Measurements from ENCODE around the gene NACC2.

Gene NACC2

GRCh38 chr9:135980926-135981630 lies 114.0 kb downstream of the NACC2 start:
- POLR2A ChIA-PET = interaction anchor here (2.1 kb wide), 1 partner anchor 9 kb away, joined by 5 read pairs; no protein-coding TSS in a partner anchor
- H3K27me3 ChIP-seq (replicated peaks in 2 of 5; ENCODE audit: control insufficient read depth in 4 of 5, insufficient read depth in 5 of 5, low read length in 4 of 5) = no peaks in the 10 kb centered on the region
- no peaks in the 10 kb centered on the region for H3K36me3 ChIP-seq (ENCODE audit: control insufficient read depth in 4 of 4, insufficient read depth in 4 of 4, low read length in 3 of 4)
- no peak for DNase-seq
- WGBS (ENCODE audit: insufficient coverage) = 94% methylated on average over 23 of the region's 29 CpGs
- H3K4me3 ChIP-seq (ENCODE audit: control insufficient read depth in 1 of 7, extremely low read depth in 1 of 7, insufficient read depth in 4 of 7, low read depth in 2 of 7, low read length in 6 of 7) = no peak overlapping the region
- H3K4me1 ChIP-seq (ENCODE audit: control extremely low read depth in 1 of 4, control insufficient read depth in 4 of 4, insufficient read depth in 4 of 4, low read length in 3 of 4) = peaks cover 0 to 51% (median 33%) of the 10 kb centered on the region in 4 experiments
- H3K27ac ChIP-seq (ENCODE audit: insufficient read depth in 1 of 2, low read depth in 1 of 2, low read length in 2 of 2, poor library complexity in 1 of 2, severe bottlenecking in 2 of 2) = no peak overlapping the region
- CTCF ChIA-PET = interaction anchor here (0.9 kb wide), 1 partner anchor 9 kb away, joined by 3 read pairs; no protein-coding TSS in a partner anchor
- H3K9me3 ChIP-seq (ENCODE audit: control extremely low read depth in 1 of 5, control insufficient read depth in 4 of 5, insufficient read depth in 2 of 5, low read depth in 1 of 5, low read length in 4 of 5) = no peaks in the 10 kb centered on the region

- H3K4me1 ChIP-seq (ENCODE audit: control extremely low read depth in 1 of 4, control insufficient read depth in 4 of 4, insufficient read depth in 4 of 4, low read length in 3 of 4) = peaks cover 0 to 47% (median 33%) of the 10 kb centered on the region in 4 experiments
- H3K27me3 ChIP-seq (replicated peaks in 2 of 5; ENCODE audit: control insufficient read depth in 4 of 5, insufficient read depth in 5 of 5, low read length in 4 of 5) = no peaks in the 10 kb centered on the region
- no peaks in the 10 kb centered on the region for H3K36me3 ChIP-seq (ENCODE audit: control insufficient read depth in 4 of 4, insufficient read depth in 4 of 4, low read length in 3 of 4)
- no peaks in the 10 kb centered on the region for H3K9me3 ChIP-seq (ENCODE audit: control extremely low read depth in 1 of 5, control insufficient read depth in 4 of 5, insufficient read depth in 2 of 5, low read depth in 1 of 5, low read length in 4 of 5)
- POLR2A ChIA-PET = interaction anchor here (2.1 kb wide), 1 partner anchor 10 kb away, joined by 5 read pairs; no protein-coding TSS in a partner anchor
- CTCF ChIA-PET = interaction anchor here (1.3 kb wide), 2 partner anchors 9 to 12 kb away, joined by 3 to 7 read pairs; no protein-coding TSS in a partner anchor
- WGBS (ENCODE audit: insufficient coverage) = 62% methylated on average over 17 of the region's 19 CpGs
- H3K27ac ChIP-seq (ENCODE audit: insufficient read depth in 1 of 2, low read depth in 1 of 2, low read length in 2 of 2, poor library complexity in 1 of 2, severe bottlenecking in 2 of 2) = no peak overlapping the region
- no peak for DNase-seq
- peak overlapping the region in 1 of 7 experiments; percentile 16 for H3K4me3 ChIP-seq (ENCODE audit: control insufficient read depth in 1 of 7, extremely low read depth in 1 of 7, insufficient read depth in 4 of 7, low read depth in 2 of 7, low read length in 6 of 7)
Observed at GRCh38 chr9:135979547-135980166, 115.4 kb downstream of the NACC2 start.

- POLR2A ChIA-PET = interaction anchor here (0.6 to 2.1 kb wide), 2 partner anchors 11 to 111 kb away, joined by 5 read pairs; no protein-coding TSS in a partner anchor
Observed at GRCh38 chr9:135978642-135979546, 116.2 kb downstream of the NACC2 start.

GRCh38 chr9:135976944-135977343 lies 118.1 kb downstream of the NACC2 start:
- ChIA-PET POLR2A (no interaction called here), CTCF (interaction anchor here (2.0 kb wide), 1 partner anchor 146 kb away, joined by 4 read pairs; no protein-coding TSS in a partner anchor)
- Histone ChIP-seq H3K4me3 (ENCODE audit: control insufficient read depth in 1 of 7, extremely low read depth in 1 of 7, insufficient read depth in 4 of 7, low read depth in 2 of 7, low read length in 6 of 7) (no peak overlapping the region), H3K36me3 (ENCODE audit: control insufficient read depth in 4 of 4, insufficient read depth in 4 of 4, low read length in 3 of 4) (no peaks in the 10 kb centered on the region), H3K4me1 (ENCODE audit: control extremely low read depth in 1 of 4, control insufficient read depth in 4 of 4, insufficient read depth in 4 of 4, low read length in 3 of 4) (peaks cover 0 to 56% (median 47%) of the 10 kb centered on the region in 4 experiments), H3K9me3 (ENCODE audit: control extremely low read depth in 1 of 5, control insufficient read depth in 4 of 5, insufficient read depth in 2 of 5, low read depth in 1 of 5, low read length in 4 of 5) (no peaks in the 10 kb centered on the region), H3K27ac (ENCODE audit: insufficient read depth in 1 of 2, low read depth in 1 of 2, low read length in 2 of 2, poor library complexity in 1 of 2, severe bottlenecking in 2 of 2) (no peak overlapping the region), H3K27me3 (replicated peaks in 2 of 5; ENCODE audit: control insufficient read depth in 4 of 5, insufficient read depth in 5 of 5, low read length in 4 of 5) (no peaks in the 10 kb centered on the region)
- no peak for DNase-seq
- WGBS (ENCODE audit: insufficient coverage) = 98% methylated on average over 8 of the region's 13 CpGs

More at GRCh38 chr9:135978642-135979546, 116.2 kb downstream of the NACC2 start:
- Histone ChIP-seq H3K27ac (ENCODE audit: insufficient read depth in 1 of 2, low read depth in 1 of 2, low read length in 2 of 2, poor library complexity in 1 of 2, severe bottlenecking in 2 of 2) (no peak overlapping the region), H3K27me3 (replicated peaks in 2 of 5; ENCODE audit: control insufficient read depth in 4 of 5, insufficient read depth in 5 of 5, low read length in 4 of 5) (no peaks in the 10 kb centered on the region), H3K4me3 (ENCODE audit: control insufficient read depth in 1 of 7, extremely low read depth in 1 of 7, insufficient read depth in 4 of 7, low read depth in 2 of 7, low read length in 6 of 7) (peak overlapping the region in 3 of 7 experiments; percentile 4 to 53 (median 32)), H3K9me3 (ENCODE audit: control extremely low read depth in 1 of 5, control insufficient read depth in 4 of 5, insufficient read depth in 2 of 5, low read depth in 1 of 5, low read length in 4 of 5) (no peaks in the 10 kb centered on the region), H3K36me3 (ENCODE audit: control insufficient read depth in 4 of 4, insufficient read depth in 4 of 4, low read length in 3 of 4) (no peaks in the 10 kb centered on the region), H3K4me1 (ENCODE audit: control extremely low read depth in 1 of 4, control insufficient read depth in 4 of 4, insufficient read depth in 4 of 4, low read length in 3 of 4) (peaks cover 0 to 44% (median 37%) of the 10 kb centered on the region in 4 experiments)
- 4% methylated on average over 15 of the region's 20 CpGs for WGBS (ENCODE audit: insufficient coverage)
- CTCF ChIA-PET = interaction anchor here (1.3 kb wide), 2 partner anchors 10 to 11 kb away, joined by 3 to 7 read pairs; no protein-coding TSS in a partner anchor
- DNase-seq = peak in 2 of 3 donors; percentile 77 to 85

- H3K27me3 ChIP-seq (replicated peaks in 2 of 5; ENCODE audit: control insufficient read depth in 4 of 5, insufficient read depth in 5 of 5, low read length in 4 of 5) = no peaks in the 10 kb centered on the region
- H3K4me3 ChIP-seq (ENCODE audit: control insufficient read depth in 1 of 7, extremely low read depth in 1 of 7, insufficient read depth in 4 of 7, low read depth in 2 of 7, low read length in 6 of 7) = no peak overlapping the region
- POLR2A ChIA-PET = no interaction called here
- 74% methylated on average over 13 of the region's 13 CpGs for WGBS (ENCODE audit: insufficient coverage)
- peak in 1 of 3 donors; percentile 35 for DNase-seq
- H3K36me3 ChIP-seq (ENCODE audit: control insufficient read depth in 4 of 4, insufficient read depth in 4 of 4, low read length in 3 of 4) = no peaks in the 10 kb centered on the region
- H3K9me3 ChIP-seq (ENCODE audit: control extremely low read depth in 1 of 5, control insufficient read depth in 4 of 5, insufficient read depth in 2 of 5, low read depth in 1 of 5, low read length in 4 of 5) = no peaks in the 10 kb centered on the region
- peaks cover 0 to 59% (median 47%) of the 10 kb centered on the region in 4 experiments for H3K4me1 ChIP-seq (ENCODE audit: control extremely low read depth in 1 of 4, control insufficient read depth in 4 of 4, insufficient read depth in 4 of 4, low read length in 3 of 4)
- H3K27ac ChIP-seq (ENCODE audit: insufficient read depth in 1 of 2, low read depth in 1 of 2, low read length in 2 of 2, poor library complexity in 1 of 2, severe bottlenecking in 2 of 2) = no peak overlapping the region
- CTCF ChIA-PET = interaction anchor here (0.9 to 2.0 kb wide), 3 partner anchors 9 to 146 kb away, joined by 4 to 5 read pairs (median 4); no protein-coding TSS in a partner anchor
Observed at GRCh38 chr9:135976531-135976930, 118.6 kb downstream of the NACC2 start.

GRCh38 chr9:135975834-135976233 lies 119.3 kb downstream of the NACC2 start:
- WGBS (ENCODE audit: insufficient coverage) = 95% methylated on average over 9 of the region's 10 CpGs
- POLR2A ChIA-PET = no interaction called here

More at GRCh38 chr9:135975834-135976233, 119.3 kb downstream of the NACC2 start:
- H3K4me3 ChIP-seq (ENCODE audit: control insufficient read depth in 1 of 7, extremely low read depth in 1 of 7, insufficient read depth in 4 of 7, low read depth in 2 of 7, low read length in 6 of 7) = no peak overlapping the region
- H3K27ac ChIP-seq (ENCODE audit: insufficient read depth in 1 of 2, low read depth in 1 of 2, low read length in 2 of 2, poor library complexity in 1 of 2, severe bottlenecking in 2 of 2) = no peak overlapping the region
- no peak for DNase-seq
- H3K4me1 ChIP-seq (ENCODE audit: control extremely low read depth in 1 of 4, control insufficient read depth in 4 of 4, insufficient read depth in 4 of 4, low read length in 3 of 4) = peaks cover 0 to 66% (median 48%) of the 10 kb centered on the region in 4 experiments
- CTCF ChIA-PET = interaction anchor here (0.7 to 2.0 kb wide), 5 partner anchors 9 to 147 kb away, joined by 3 to 5 read pairs (median 4); no protein-coding TSS in a partner anchor
- no peaks in the 10 kb centered on the region for H3K36me3 ChIP-seq (ENCODE audit: control insufficient read depth in 4 of 4, insufficient read depth in 4 of 4, low read length in 3 of 4)
- no peaks in the 10 kb centered on the region for H3K9me3 ChIP-seq (ENCODE audit: control extremely low read depth in 1 of 5, control insufficient read depth in 4 of 5, insufficient read depth in 2 of 5, low read depth in 1 of 5, low read length in 4 of 5)
- H3K27me3 ChIP-seq (replicated peaks in 2 of 5; ENCODE audit: control insufficient read depth in 4 of 5, insufficient read depth in 5 of 5, low read length in 4 of 5) = no peaks in the 10 kb centered on the region

All from common myeloid progenitor, CD34-positive (primary cell).